HEK293T (cell line): ENCODE data around the gene NBEA.

Source experiments
- ARNT ChIP-seq: fragments of 450-650 bp; IDR thresholded peaks from 2 replicates; pipeline ENCODE4 v1.6.1; 2017; ENCODE audit warnings: mild to moderate bottlenecking
- BHLHE40 ChIP-seq: fragments of 450-650 bp; IDR thresholded peaks from 2 replicates; pipeline ENCODE4 v1.6.1; 2016; ENCODE audit warnings: mild to moderate bottlenecking, moderate library complexity, borderline replicate concordance
- ELF4 ChIP-seq: fragments of 450-650 bp; IDR thresholded peaks from 2 replicates; pipeline ENCODE4 v1.6.1; 2017; ENCODE audit warnings: antibody characterized with exemption
- FOXA1 ChIP-seq: fragments of 450-650 bp; IDR thresholded peaks from 2 replicates; pipeline ENCODE4 v1.6.1; 2016; ENCODE audit warnings: mild to moderate bottlenecking
- FOXK2 ChIP-seq: fragments of 450-650 bp; IDR thresholded peaks from 2 replicates; pipeline ENCODE4 v1.6.1; 2016; ENCODE audit warnings: mild to moderate bottlenecking
- FOXM1 ChIP-seq: fragments of 450-650 bp; IDR thresholded peaks from 2 replicates; pipeline ENCODE4 v1.6.1; 2017; ENCODE audit warnings: mild to moderate bottlenecking, borderline replicate concordance
- L3MBTL2 ChIP-seq: fragments of 450-650 bp; conservative IDR thresholded peaks from 2 replicates; pipeline ENCODE4 v1.6.1; 2016; ENCODE audit warnings: mild to moderate bottlenecking
- LEF1 ChIP-seq: fragments of 450-650 bp; IDR thresholded peaks from 2 replicates; pipeline ENCODE4 v1.6.1; 2017; ENCODE audit warnings: mild to moderate bottlenecking, borderline replicate concordance
- NFRKB ChIP-seq: fragments of 450-650 bp; IDR thresholded peaks from 2 replicates; pipeline ENCODE4 v1.6.1; 2016; ENCODE audit warnings: mild to moderate bottlenecking, moderate library complexity
- SP1 ChIP-seq: fragments of 450-650 bp; IDR thresholded peaks from 2 replicates; pipeline ENCODE4 v1.6.1; 2017
- SUZ12 ChIP-seq: fragments of 450-650 bp; IDR thresholded peaks from 2 replicates; pipeline ENCODE4 v1.6.1; 2016; ENCODE audit warnings: mild to moderate bottlenecking
- TARDBP ChIP-seq: fragments of 450-650 bp; IDR thresholded peaks from 2 replicates; pipeline ENCODE4 v1.6.1; 2016
- ZNF384 ChIP-seq: fragments of 450-650 bp; IDR thresholded peaks from 2 replicates; pipeline ENCODE4 v1.6.1; 2016
- TF ChIP-seq, protein P1 (sequence below): fragments of 450-650 bp; IDR thresholded peaks from 2 replicates; pipeline ENCODE4 v1.6.1; 2016

- TF ChIP-seq FOXM1 (no peak), ELF4 (no peak), SUZ12 (no peak), FOXA1 (no peak), SP1 (no peak), TARDBP (no peak), NFRKB (no peak), LEF1 (no peak), L3MBTL2 (no peak), FOXK2 (no peak), BHLHE40 (no peak), ZNF384 (no peak), ARNT (no peak)
- TF ChIP-seq, protein P1, sequence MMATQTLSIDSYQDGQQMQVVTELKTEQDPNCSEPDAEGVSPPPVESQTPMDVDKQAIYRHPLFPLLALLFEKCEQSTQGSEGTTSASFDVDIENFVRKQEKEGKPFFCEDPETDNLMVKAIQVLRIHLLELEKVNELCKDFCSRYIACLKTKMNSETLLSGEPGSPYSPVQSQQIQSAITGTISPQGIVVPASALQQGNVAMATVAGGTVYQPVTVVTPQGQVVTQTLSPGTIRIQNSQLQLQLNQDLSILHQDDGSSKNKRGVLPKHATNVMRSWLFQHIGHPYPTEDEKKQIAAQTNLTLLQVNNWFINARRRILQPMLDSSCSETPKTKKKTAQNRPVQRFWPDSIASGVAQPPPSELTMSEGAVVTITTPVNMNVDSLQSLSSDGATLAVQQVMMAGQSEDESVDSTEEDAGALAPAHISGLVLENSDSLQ = no peak
These were observed 238.0 kb downstream of the NBEA start for GRCh38 chr13:35179920-35180663.
